Smooth muscle cell (in vitro differentiated cells): ENCODE results near the gene SPA17. TPM values are rescaled to one million over a fixed set of nuclear protein-coding genes. Genes with fewer than 3 reads are reported as not detected.

Source experiments
- DNase-seq: peaks from one replicate; lab custom pipeline; 2025; ENCODE audit not compliant: unreplicated experiment; lab: John Stamatoyannopoulos, UW
- H2AFZ ChIP-seq: fragments of 200-600 bp; sonication (generic); 2 replicates; pipeline ENCODE4 v1.6.0; 2016; ENCODE audit warnings: antibody characterized with exemption, low read depth, mild to moderate bottlenecking
- H3F3A ChIP-seq: fragments of 200-600 bp; sonication (generic); 2 replicates; pipeline ENCODE4 v1.6.0; 2017; ENCODE audit warnings: antibody characterized with exemption, low read depth
- H3K27ac ChIP-seq: fragments of 200-600 bp; sonication (generic); 2 replicates; pipeline ENCODE4 v1.5.1; 2016; ENCODE audit warnings: low read depth, mild to moderate bottlenecking
- H3K27me3 ChIP-seq: fragments of 200-600 bp; sonication (generic); 2 replicates; pipeline ENCODE4 v1.6.1; 2016; ENCODE audit warnings: low read depth, mild to moderate bottlenecking
- H3K36me3 ChIP-seq: fragments of 200-600 bp; sonication (generic); 2 replicates; pipeline ENCODE4 v1.5.1; 2016; ENCODE audit warnings: low read depth
- H3K4me1 ChIP-seq: fragments of 200-600 bp; sonication (generic); 2 replicates; pipeline ENCODE4 v1.5.1; 2016; ENCODE audit warnings: low read depth
- H3K4me2 ChIP-seq: fragments of 200-600 bp; sonication (generic); 2 replicates; pipeline ENCODE4 v1.6.0; 2016; ENCODE audit warnings: mild to moderate bottlenecking
- H3K4me3 ChIP-seq: fragments of 200-600 bp; sonication (generic); 2 replicates; pipeline ENCODE4 v1.5.1; 2016; ENCODE audit warnings: mild to moderate bottlenecking
- H3K79me2 ChIP-seq: fragments of 200-600 bp; sonication (generic); 2 replicates; pipeline ENCODE4 v1.6.0; 2016; ENCODE audit warnings: low read depth, mild to moderate bottlenecking
- H3K9ac ChIP-seq: fragments of 200-600 bp; sonication (generic); 2 replicates; pipeline ENCODE4 v1.6.0; 2016; ENCODE audit warnings: low read depth
- H3K9me3 ChIP-seq: fragments of 200-600 bp; sonication (generic); replicated peaks from 2 replicates; pipeline ENCODE4 v1.5.1; 2016; ENCODE audit warnings: low read depth
- H4K20me1 ChIP-seq: fragments of 200-600 bp; sonication (generic); 2 replicates; pipeline ENCODE4 v1.6.0; 2016; ENCODE audit warnings: low read depth
- WGBS: methylation state at CpG from one replicate; pipeline ENCODE4 v1.1.7; 2016; ENCODE audit warnings: low lambda C conversion rate; 5-methylcytosine and 5-hydroxymethylcytosine counted together
- polyA plus RNA-seq: library from polyadenylated mRNA; unstranded; fragments of >200 nt; fragmentation: Nextera tagmentation; extraction: Ambion mirVana; gene quantifications from 2 replicates; pipeline ENCODE4 v1.2.1, GENCODE V29; 2016
- total RNA-seq: library from RNA; depleted of rRNA; stranded (reverse); fragments of >200 nt; gene quantifications from 2 replicates; pipeline ENCODE4 v1.2.3, GENCODE V29; 2014
- TF ChIP-seq, protein P1 (sequence below): fragments of 200-600 bp; sonication (generic); IDR thresholded peaks from 2 replicates; pipeline ENCODE4 v1.5.1; 2017; ENCODE audit warnings: borderline replicate concordance, mild to moderate bottlenecking, antibody characterized with exemption; ENCODE audit not compliant: insufficient read depth, poor library complexity, severe bottlenecking

The SPA17 gene
- total and polyA plus RNA-seq, 2 experiments from 2014 or later, result 6.1 to 7.4 TPM

DNA sequence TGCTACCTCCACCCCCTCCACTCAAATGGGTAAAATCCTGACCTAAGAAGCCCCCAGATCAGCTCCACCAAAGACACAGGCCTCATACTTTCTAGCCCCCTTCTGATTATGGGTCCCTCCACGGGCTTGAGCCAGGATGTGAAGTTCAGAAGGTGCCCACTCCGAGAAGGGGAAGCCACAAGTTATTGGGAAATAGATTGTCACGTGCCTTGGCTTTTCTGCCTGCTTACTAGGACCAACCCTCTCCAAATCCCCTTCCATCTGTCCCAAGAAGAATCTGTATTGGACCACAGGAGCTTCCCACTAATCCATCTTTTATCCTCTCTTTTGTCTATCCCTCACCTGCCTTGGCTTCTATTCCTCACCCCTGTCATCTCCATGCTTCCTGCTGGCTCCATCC is 63.0 kb downstream of the SPA17 start:
- Histone ChIP-seq H3K36me3 (no peaks in the 10 kb centered on the region), H3K4me2 (no peak overlapping the region), H2AFZ (no peak overlapping the region), H3K4me1 (peaks cover 11% of the 10 kb centered on the region), H3K79me2 (no peaks in the 10 kb centered on the region), H3F3A (no peaks in the 10 kb centered on the region), H3K27ac (no peak overlapping the region), H3K4me3 (no peak overlapping the region), H3K9ac (no peak overlapping the region), H4K20me1 (no peaks in the 10 kb centered on the region), H3K9me3 (no peaks in the 10 kb centered on the region), H3K27me3 (peaks cover 69% of the 10 kb centered on the region)
- no peak for DNase-seq
- TF ChIP-seq, protein P1, sequence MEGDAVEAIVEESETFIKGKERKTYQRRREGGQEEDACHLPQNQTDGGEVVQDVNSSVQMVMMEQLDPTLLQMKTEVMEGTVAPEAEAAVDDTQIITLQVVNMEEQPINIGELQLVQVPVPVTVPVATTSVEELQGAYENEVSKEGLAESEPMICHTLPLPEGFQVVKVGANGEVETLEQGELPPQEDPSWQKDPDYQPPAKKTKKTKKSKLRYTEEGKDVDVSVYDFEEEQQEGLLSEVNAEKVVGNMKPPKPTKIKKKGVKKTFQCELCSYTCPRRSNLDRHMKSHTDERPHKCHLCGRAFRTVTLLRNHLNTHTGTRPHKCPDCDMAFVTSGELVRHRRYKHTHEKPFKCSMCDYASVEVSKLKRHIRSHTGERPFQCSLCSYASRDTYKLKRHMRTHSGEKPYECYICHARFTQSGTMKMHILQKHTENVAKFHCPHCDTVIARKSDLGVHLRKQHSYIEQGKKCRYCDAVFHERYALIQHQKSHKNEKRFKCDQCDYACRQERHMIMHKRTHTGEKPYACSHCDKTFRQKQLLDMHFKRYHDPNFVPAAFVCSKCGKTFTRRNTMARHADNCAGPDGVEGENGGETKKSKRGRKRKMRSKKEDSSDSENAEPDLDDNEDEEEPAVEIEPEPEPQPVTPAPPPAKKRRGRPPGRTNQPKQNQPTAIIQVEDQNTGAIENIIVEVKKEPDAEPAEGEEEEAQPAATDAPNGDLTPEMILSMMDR, result no peak
- WGBS, result 82% methylated on average over 3 of the region's 3 CpGs

DNA sequence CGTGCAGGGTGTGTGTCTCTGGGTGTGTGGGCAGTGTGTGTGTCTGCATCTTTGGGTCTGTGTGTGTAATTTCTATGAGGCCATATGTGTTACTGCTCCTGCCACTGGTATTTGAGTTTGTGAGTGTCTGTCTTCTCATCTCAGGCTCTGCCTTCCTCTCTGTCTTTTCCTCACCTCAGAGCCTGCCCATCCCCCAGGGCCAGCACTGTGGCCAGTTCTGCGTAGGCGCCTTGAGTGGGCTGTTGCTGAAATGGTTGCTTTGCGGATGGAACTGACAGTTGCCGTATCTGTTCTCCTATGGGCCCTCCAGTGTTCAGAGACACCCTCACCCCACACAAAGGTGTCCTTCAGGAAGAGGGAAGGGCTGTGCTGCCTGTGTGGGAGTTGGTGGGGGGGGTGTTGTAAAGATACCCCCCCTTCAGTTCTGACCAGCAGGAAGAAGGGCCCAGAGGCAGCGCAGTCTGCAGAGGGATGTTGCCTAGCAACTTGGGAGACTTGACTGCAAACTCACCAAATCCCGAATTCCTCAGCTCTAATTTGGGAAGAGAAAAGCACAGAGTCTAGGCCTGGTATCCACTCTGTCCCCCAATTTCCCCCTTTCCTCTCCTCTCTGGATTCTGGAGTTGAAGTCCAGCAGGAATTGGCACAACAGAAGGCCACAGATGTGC is 64.1 kb downstream of the SPA17 start:
- Histone ChIP-seq H3K4me3 (no peak overlapping the region), H3K36me3 (no peaks in the 10 kb centered on the region), H3F3A (no peaks in the 10 kb centered on the region), H3K9me3 (no peaks in the 10 kb centered on the region), H3K27ac (no peak overlapping the region), H3K9ac (no peak overlapping the region), H3K4me1 (peaks cover 11% of the 10 kb centered on the region), H2AFZ (no peak overlapping the region), H4K20me1 (no peaks in the 10 kb centered on the region), H3K4me2 (no peak overlapping the region), H3K79me2 (no peaks in the 10 kb centered on the region), H3K27me3 (peaks cover 79% of the 10 kb centered on the region)
- 82% methylated on average over 7 of the region's 7 CpGs for WGBS
- TF ChIP-seq, protein P1, result no peak
- DNase-seq, result no peak

DNA sequence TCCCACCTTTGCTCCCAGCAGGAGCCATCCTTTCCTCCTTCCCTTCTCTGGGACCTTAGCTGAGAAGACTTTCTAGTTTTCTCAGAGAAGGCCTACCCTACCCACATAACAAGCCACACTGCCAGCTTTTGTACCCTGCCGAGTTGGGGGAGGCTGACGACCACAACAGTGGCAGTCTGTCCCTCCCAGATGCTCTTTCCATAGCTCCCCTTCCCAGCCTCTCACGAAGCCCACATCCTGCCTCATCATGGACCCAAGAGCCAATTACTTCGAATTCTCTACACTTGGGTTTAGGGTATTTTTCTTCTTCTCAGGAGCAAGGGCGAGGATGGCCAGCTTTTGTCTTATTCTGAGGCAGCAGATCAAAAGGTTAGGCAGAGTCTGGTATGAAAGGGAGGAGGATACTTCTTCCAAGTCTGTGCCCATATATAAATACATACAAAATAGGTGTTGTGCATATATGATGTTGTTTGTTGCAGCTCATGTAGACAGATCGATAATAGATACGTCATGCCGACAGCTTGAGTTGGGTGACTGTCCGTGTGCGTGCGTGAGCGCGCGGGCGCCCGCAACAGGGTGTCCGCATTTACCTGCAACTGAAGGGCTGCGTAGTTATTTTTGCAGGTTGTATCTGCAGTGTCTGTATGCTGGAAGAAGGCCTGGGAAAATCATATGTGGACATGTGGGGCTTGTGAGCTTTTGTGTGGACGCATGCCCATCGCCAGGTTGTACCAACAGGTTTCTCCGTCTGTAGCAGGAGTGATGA is 65.2 kb downstream of the SPA17 start:
- Histone ChIP-seq H3K4me3 (no peak overlapping the region), H3K27me3 (peaks cover 91% of the 10 kb centered on the region), H3K4me1 (peaks cover 11% of the 10 kb centered on the region), H4K20me1 (no peaks in the 10 kb centered on the region), H3K36me3 (no peaks in the 10 kb centered on the region), H3K9me3 (no peaks in the 10 kb centered on the region), H3K27ac (no peak overlapping the region), H3K4me2 (peak overlapping the region; percentile 89), H3K79me2 (no peaks in the 10 kb centered on the region), H3K9ac (no peak overlapping the region), H2AFZ (no peak overlapping the region), H3F3A (no peaks in the 10 kb centered on the region)
- 72% methylated on average over 21 of the region's 21 CpGs for WGBS
- no peak for DNase-seq
- TF ChIP-seq, protein P1, result no peak
